Stimulated activated CD8-positive, alpha-beta memory T cell treated with anti-CD3 and anti-CD28 coated beads, Interleukin-4, amount 100 ng/mL, for 48 hours (primary cell): ENCODE results near the gene IPO4.
"Not testable (repeated sequence)": the region's sequence is repeated elsewhere in the genome, so short reads cannot be mapped to it uniquely, and the experiment has no call there.

Experiments
- DNase-seq: peaks from one replicate; pipeline ENCODE4 v3.0.0-alpha.2; 2020

The IPO4 gene

GRCh38 chr14:24188251-24189058, at the start of gene IPO4:
Gene IPO4 (minus strand): TSS chr14:24188816. CDS start chr14:24188787, 29 bp downstream.
- peak; percentile 96 for DNase-seq

- no peak for DNase-seq
These were observed 49.5 kb upstream of the IPO4 start for GRCh38 chr14:24238123-24238522.

GRCh38 chr14:24237463-24237955, 48.9 kb upstream of the IPO4 start:
- no peak for DNase-seq

- no peak for DNase-seq
These were observed 48.3 kb upstream of the IPO4 start for GRCh38 chr14:24236689-24237462.

GRCh38 chr14:24235804-24236688, 47.4 kb upstream of the IPO4 start:
- DNase-seq = no peak

GRCh38 chr14:24234095-24235005, 45.7 kb upstream of the IPO4 start:
- DNase-seq = no peak

GRCh38 chr14:24233538-24233866, 44.9 kb upstream of the IPO4 start:
- DNase-seq = peak; percentile 40

GRCh38 chr14:24232645-24233537, 44.3 kb upstream of the IPO4 start, which contains the start of gene GMPR2:
Gene GMPR2 (plus strand): TSS chr14:24232929. CDS start chr14:24233254, 325 bp downstream.
- no peak for DNase-seq

- DNase-seq = peak; percentile 92
These were observed 43.6 kb upstream of the IPO4 start, which contains the start of gene NEDD8 for GRCh38 chr14:24232121-24232644. Gene NEDD8 (minus strand): TSS chr14:24232367. CDS start chr14:24232267, 100 bp downstream.

- DNase-seq = peak; percentile 40
These were observed 42.9 kb upstream of the IPO4 start for GRCh38 chr14:24231263-24232120.

GRCh38 chr14:24228902-24229301, 40.3 kb upstream of the IPO4 start:
- DNase-seq = no peak

GRCh38 chr14:24226473-24226872, 37.9 kb upstream of the IPO4 start:
- no peak for DNase-seq

- DNase-seq = no peak
These were observed 36.0 kb upstream of the IPO4 start for GRCh38 chr14:24224618-24225071.

- not testable (repeated sequence) for DNase-seq
These were observed 34.4 kb upstream of the IPO4 start for GRCh38 chr14:24222987-24223386.

GRCh38 chr14:24219521-24219920, 30.9 kb upstream of the IPO4 start:
- DNase-seq = no peak

GRCh38 chr14:24219080-24219479, 30.5 kb upstream of the IPO4 start:
- DNase-seq = no peak

GRCh38 chr14:24216876-24217275, 28.3 kb upstream of the IPO4 start:
- DNase-seq = not testable (repeated sequence)

GRCh38 chr14:24216345-24216699, 27.7 kb upstream of the IPO4 start:
- no peak for DNase-seq
